Testis (tissue), 2 donors: Measurements from ENCODE around the gene ALG9.

Experiments used
- POLR2A ChIP-seq: fragments of 450-650 bp; IDR thresholded peaks from one replicate; pipeline ENCODE4 v1.6.1; 2017; ENCODE audit warnings: antibody characterized with exemption, mild to moderate bottlenecking, moderate library complexity
- TF ChIP-seq, protein P1 (sequence below), 3 experiments: fragments of 450-650 bp in 2 of 3; fragments of 200-600 bp in 1 of 3; sonication (generic) in 1 of 3; IDR thresholded peaks; one replicate each; pipeline ENCODE4 v1.5.1; 2016 to 2019; ENCODE audit warnings: antibody characterized with exemption in 3 of 3, mild to moderate bottlenecking in 2 of 3, moderate library complexity in 1 of 3

DNA sequence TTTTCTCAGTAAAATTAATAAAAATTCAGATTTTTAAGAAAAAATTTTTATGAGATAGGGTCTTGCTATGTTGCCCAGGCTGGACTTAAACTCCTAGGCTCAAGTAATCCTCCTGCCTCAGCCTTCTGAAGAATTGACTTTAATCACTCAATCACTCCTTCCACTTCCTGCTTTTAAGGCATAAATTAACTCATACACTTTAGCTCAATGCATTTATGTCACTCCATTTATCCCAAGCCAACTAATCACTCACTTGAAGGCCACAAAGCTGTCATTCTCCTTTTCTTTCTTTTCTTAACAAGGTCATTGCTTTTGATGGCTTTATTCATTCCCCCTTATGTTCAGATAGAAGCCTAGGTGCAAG, 877 bp downstream of the ALG9 start:
- TF ChIP-seq, protein P1, sequence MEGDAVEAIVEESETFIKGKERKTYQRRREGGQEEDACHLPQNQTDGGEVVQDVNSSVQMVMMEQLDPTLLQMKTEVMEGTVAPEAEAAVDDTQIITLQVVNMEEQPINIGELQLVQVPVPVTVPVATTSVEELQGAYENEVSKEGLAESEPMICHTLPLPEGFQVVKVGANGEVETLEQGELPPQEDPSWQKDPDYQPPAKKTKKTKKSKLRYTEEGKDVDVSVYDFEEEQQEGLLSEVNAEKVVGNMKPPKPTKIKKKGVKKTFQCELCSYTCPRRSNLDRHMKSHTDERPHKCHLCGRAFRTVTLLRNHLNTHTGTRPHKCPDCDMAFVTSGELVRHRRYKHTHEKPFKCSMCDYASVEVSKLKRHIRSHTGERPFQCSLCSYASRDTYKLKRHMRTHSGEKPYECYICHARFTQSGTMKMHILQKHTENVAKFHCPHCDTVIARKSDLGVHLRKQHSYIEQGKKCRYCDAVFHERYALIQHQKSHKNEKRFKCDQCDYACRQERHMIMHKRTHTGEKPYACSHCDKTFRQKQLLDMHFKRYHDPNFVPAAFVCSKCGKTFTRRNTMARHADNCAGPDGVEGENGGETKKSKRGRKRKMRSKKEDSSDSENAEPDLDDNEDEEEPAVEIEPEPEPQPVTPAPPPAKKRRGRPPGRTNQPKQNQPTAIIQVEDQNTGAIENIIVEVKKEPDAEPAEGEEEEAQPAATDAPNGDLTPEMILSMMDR (IDR thresholded peaks at IDR 0.05), result no peak
- no peak for TF ChIP-seq POLR2A
